NCI-H524 treated with DMSO at 0.1 percent for 48 hours (cell line): Measurements from ENCODE around the gene PCDHGB6.
"Not testable (repeated sequence)": the region's sequence is repeated elsewhere in the genome, so short reads cannot be mapped to it uniquely, and the experiment has no call there.

ENCODE experiments used
- DNase-seq: peaks from one replicate; lab custom pipeline; 2025; lab: John Stamatoyannopoulos, UW

The PCDHGB6 gene

GRCh38 chr5:141388661-141389060 lies 19.2 kb upstream of the PCDHGB6 start:
- DNase-seq, result no peak

- DNase-seq, result no peak
Observed at GRCh38 chr5:141389153-141390042, 18.4 kb upstream of the PCDHGB6 start.

- DNase-seq, result no peak
Observed at GRCh38 chr5:141392429-141393198, 15.2 kb upstream of the PCDHGB6 start, which contains the start of gene PCDHGA8. Gene PCDHGA8 (plus strand): TSS chr5:141392633. CDS start chr5:141392814, 181 bp downstream.

- DNase-seq, result no peak
Observed at GRCh38 chr5:141393267-141393666, 14.6 kb upstream of the PCDHGB6 start.

GRCh38 chr5:141394401-141395187 lies 13.2 kb upstream of the PCDHGB6 start:
- not testable (repeated sequence) for DNase-seq

GRCh38 chr5:141397756-141398551 lies 9.9 kb upstream of the PCDHGB6 start, which contains the start of gene PCDHGB5:
Gene PCDHGB5 (plus strand): TSS chr5:141397947. CDS start chr5:141398128, 181 bp downstream.
- not testable (repeated sequence) for DNase-seq

- no peak for DNase-seq
Observed at GRCh38 chr5:141398608-141399007, 9.2 kb upstream of the PCDHGB6 start.

- DNase-seq, result no peak
Observed at GRCh38 chr5:141399555-141400258, 8.1 kb upstream of the PCDHGB6 start.

GRCh38 chr5:141402553-141403243 lies 5.1 kb upstream of the PCDHGB6 start, which contains the start of gene PCDHGA9:
Gene PCDHGA9 (plus strand): TSS chr5:141402778. CDS start chr5:141402953, 175 bp downstream.
- no peak for DNase-seq

GRCh38 chr5:141403387-141403786 lies 4.4 kb upstream of the PCDHGB6 start:
- DNase-seq, result no peak

GRCh38 chr5:141409598-141410306 lies 1.9 kb downstream of the PCDHGB6 start:
- DNase-seq, result no peak

- no peak for DNase-seq
Observed at GRCh38 chr5:141411575-141411974, 3.8 kb downstream of the PCDHGB6 start.

- DNase-seq, result no peak
Observed at GRCh38 chr5:141412854-141413539, 5.2 kb downstream of the PCDHGB6 start, which contains the start of gene PCDHGA10. Gene PCDHGA10 (plus strand): TSS chr5:141412987. CDS start chr5:141413176, 189 bp downstream.

- DNase-seq, result no peak
Observed at GRCh38 chr5:141413540-141414069, 5.8 kb downstream of the PCDHGB6 start.

GRCh38 chr5:141414548-141415274 lies 6.9 kb downstream of the PCDHGB6 start:
- not testable (repeated sequence) for DNase-seq

- DNase-seq, result not testable (repeated sequence)
Observed at GRCh38 chr5:141415275-141415618, 7.4 kb downstream of the PCDHGB6 start.

GRCh38 chr5:141417494-141418172 lies 9.8 kb downstream of the PCDHGB6 start, which contains the start of gene PCDHGB7:
Gene PCDHGB7 (plus strand): TSS chr5:141417677. CDS start chr5:141417860, 183 bp downstream.
- peak; percentile 12 for DNase-seq
